ELF-1 (cell line): ENCODE results near the gene SH2B3.
"Not testable (repeated sequence)": the region's sequence is repeated elsewhere in the genome, so short reads cannot be mapped to it uniquely, and the experiment has no call there.

Experiments
- DNase-seq: peaks from one replicate; pipeline ENCODE4 v3.0.0-alpha.2; 2016; ENCODE audit warnings: low read depth, low spot score

The SH2B3 gene

GRCh38 chr12:111457577-111457976 lies 51.9 kb downstream of the SH2B3 start:
- DNase-seq: no peak

GRCh38 chr12:111458546-111459172 lies 52.9 kb downstream of the SH2B3 start:
- no peak for DNase-seq

- DNase-seq: not testable (repeated sequence)
Measured at GRCh38 chr12:111460111-111460510, 54.4 kb downstream of the SH2B3 start.

- no peak for DNase-seq
Measured at GRCh38 chr12:111462210-111462769, 56.6 kb downstream of the SH2B3 start.

GRCh38 chr12:111467092-111467856 lies 61.6 kb downstream of the SH2B3 start:
- DNase-seq: no peak

GRCh38 chr12:111467857-111468241 lies 62.1 kb downstream of the SH2B3 start:
- no peak for DNase-seq

GRCh38 chr12:111469401-111469800 lies 63.7 kb downstream of the SH2B3 start:
- no peak for DNase-seq

- no peak for DNase-seq
Measured at GRCh38 chr12:111471236-111471635, 65.5 kb downstream of the SH2B3 start.

GRCh38 chr12:111482462-111482861 lies 76.7 kb downstream of the SH2B3 start:
- no peak for DNase-seq

GRCh38 chr12:111488271-111488670 lies 82.5 kb downstream of the SH2B3 start:
- no peak for DNase-seq

- DNase-seq: no peak
Measured at GRCh38 chr12:111488798-111489197, 83.1 kb downstream of the SH2B3 start.

- not testable (repeated sequence) for DNase-seq
Measured at GRCh38 chr12:111492979-111493378, 87.3 kb downstream of the SH2B3 start.

GRCh38 chr12:111494676-111495075 lies 89.0 kb downstream of the SH2B3 start:
- no peak for DNase-seq
